GM12878 (cell line): Measurements from ENCODE around the gene MEG3. TPM values are rescaled to one million over a fixed set of nuclear protein-coding genes. Genes with fewer than 3 reads are reported as not detected.

ENCODE experiments used
- ATAC-seq: fragments of 200-7000 bp; cut with Tn5 transposase; 3 replicates; pipeline ENCODE4 v1.9.1; 2020; ENCODE audit warnings: mild to moderate bottlenecking, moderate library complexity
- BruUV-seq: library from RNA; stranded (reverse); fragments of 400-500 nt; replicated peaks from 2 replicates; lab custom pipeline; 2021; lab: Mats Ljungman, UMichigan
- CTCF ChIA-PET: fragments of 300-600 bp; sonication (Branson Sonifier 250); formaldehyde crosslinking; extraction: SDS; loops from one replicate; lab custom pipeline; 2021; ENCODE audit warnings: inconsistent platforms; lab: Yijun Ruan, JAX
- POLR2A ChIA-PET: fragments of 350-600 bp; formaldehyde crosslinking; extraction: SDS; loops from one replicate; lab custom pipeline; 2021; ENCODE audit warnings: inconsistent platforms; lab: Charles Lee
- RAD21 ChIA-PET: fragments of 300-600 bp; sonication (Branson Sonifier 250); formaldehyde crosslinking; loops from one replicate; lab custom pipeline; 2023; ENCODE audit warnings: antibody characterized with exemption; ENCODE audit not compliant: unreplicated experiment; lab: Charles Lee
- SMC1A ChIA-PET: fragments of 300-600 bp; sonication (Branson Sonifier 250); formaldehyde crosslinking; loops from one replicate; lab custom pipeline; 2023; ENCODE audit not compliant: unreplicated experiment, uncharacterized antibody; lab: Charles Lee
- DNase-seq: peaks from one replicate; pipeline ENCODE4 v3.0.0-alpha.2; 2011; ENCODE audit warnings: low read depth, low spot score
- FAIRE-seq: peaks from 3 replicates; lab custom pipeline; 2011; peaks lifted over from hg19 to GRCh38; lab: Jason Lieb, UNC
- H2AFZ ChIP-seq: 2 replicates; pipeline ENCODE4 v1.6.0; 2011; ENCODE audit warnings: low read depth, low read length, control low read depth; ENCODE audit not compliant: control insufficient read depth
- H3K27ac ChIP-seq: 2 replicates; pipeline ENCODE4 v1.5.1; 2011; ENCODE audit warnings: control low read depth; ENCODE audit not compliant: control insufficient read depth, insufficient read depth
- H3K27me3 ChIP-seq, 2 experiments: replicated peaks in 1 of 2; 2 replicates each; pipeline versions ENCODE4 v1.6.0 to v1.6.1; 2011; ENCODE audit warnings: low read length in 1 of 2; ENCODE audit not compliant: control insufficient read depth in 2 of 2, insufficient read depth in 2 of 2
- H3K36me3 ChIP-seq, 2 experiments: 2 replicates each; pipeline ENCODE4 v1.5.1; 2011; ENCODE audit warnings: low read length in 1 of 2; ENCODE audit not compliant: control insufficient read depth in 2 of 2, insufficient read depth in 2 of 2
- H3K4me1 ChIP-seq: 2 replicates; pipeline ENCODE4 v1.6.1; 2011; ENCODE audit warnings: mild to moderate bottlenecking, low read length, moderate library complexity, mixed read lengths; ENCODE audit not compliant: control insufficient read depth, insufficient read depth
- H3K4me2 ChIP-seq: 2 replicates; pipeline ENCODE4 v1.6.0; 2011; ENCODE audit warnings: control low read depth; ENCODE audit not compliant: control insufficient read depth, insufficient read depth
- H3K4me3 ChIP-seq: fragments of 200-600 bp; sonication (generic); 2 replicates; pipeline ENCODE4 v1.5.1; 2016
- H3K79me2 ChIP-seq: 2 replicates; pipeline ENCODE4 v1.6.0; 2011; ENCODE audit warnings: low read length; ENCODE audit not compliant: control insufficient read depth, insufficient read depth
- H3K9ac ChIP-seq: 2 replicates; pipeline ENCODE4 v1.8.0; 2011; ENCODE audit warnings: low read length, control low read depth, mixed read lengths; ENCODE audit not compliant: control insufficient read depth, insufficient read depth
- H3K9me3 ChIP-seq: replicated peaks from 3 replicates; pipeline ENCODE4 v1.5.1; 2011; ENCODE audit warnings: mild to moderate bottlenecking, low read length; ENCODE audit not compliant: control insufficient read depth, insufficient read depth
- H4K20me1 ChIP-seq: 2 replicates; pipeline ENCODE4 v1.6.0; 2011; ENCODE audit not compliant: control insufficient read depth, insufficient read depth
- EGR1 ChIP-seq, 2 experiments: IDR thresholded peaks; 1 replicate in 1 of 2; 2 replicates in 1 of 2; pipeline ENCODE4 v1.6.1; 2011 to 2012; ENCODE audit warnings: low read depth in 2 of 2, low read length in 2 of 2, borderline replicate concordance in 1 of 2, mild to moderate bottlenecking in 1 of 2, moderate library complexity in 1 of 2
- MTA2 ChIP-seq: fragments of 450-650 bp; IDR thresholded peaks from 2 replicates; pipeline ENCODE4 v1.6.1; 2016; ENCODE audit warnings: low read depth, mild to moderate bottlenecking, moderate library complexity
- NR2C1 ChIP-seq: fragments of 450-650 bp; IDR thresholded peaks from 2 replicates; pipeline ENCODE4 v1.6.1; 2017; ENCODE audit warnings: antibody characterized with exemption, mild to moderate bottlenecking, moderate library complexity
- NR2C2 ChIP-seq: IDR thresholded peaks from 2 replicates; pipeline ENCODE4 v1.6.1; 2011; ENCODE audit warnings: borderline replicate concordance, low read depth; ENCODE audit not compliant: control insufficient read depth, insufficient read length
- PML ChIP-seq: IDR thresholded peaks from 2 replicates; pipeline ENCODE4 v1.6.1; 2012; ENCODE audit warnings: low read length, inconsistent platforms
- RAD21 ChIP-seq: IDR thresholded peaks from 2 replicates; pipeline ENCODE4 v1.6.1; 2011; ENCODE audit warnings: mild to moderate bottlenecking, low read depth, low read length, moderate library complexity; ENCODE audit not compliant: insufficient read depth
- RB1 ChIP-seq: fragments of 450-650 bp; formaldehyde crosslinking; IDR thresholded peaks from 2 replicates; pipeline ENCODE4 v1.6.1; 2017; ENCODE audit warnings: mild to moderate bottlenecking, borderline replicate concordance
- RCOR1 ChIP-seq: conservative IDR thresholded peaks from 2 replicates; pipeline ENCODE4 v1.6.1; 2012; ENCODE audit warnings: low read depth, low read length, improper control_type of control experiment
- SIN3A ChIP-seq: IDR thresholded peaks from 2 replicates; pipeline ENCODE4 v1.6.1; 2012; ENCODE audit warnings: low read depth, low read length, improper control_type of control experiment
- SP1 ChIP-seq: IDR thresholded peaks from one replicate; pipeline ENCODE4 v1.6.1; 2011; ENCODE audit warnings: low read depth, low read length
- SPI1 ChIP-seq: IDR thresholded peaks from 2 replicates; pipeline ENCODE4 v1.6.1; 2011; ENCODE audit warnings: low read depth, mild to moderate bottlenecking, low read length, moderate library complexity, borderline replicate concordance; ENCODE audit not compliant: insufficient read depth
- SRF ChIP-seq, 2 experiments: IDR thresholded peaks; 2 replicates each; pipeline ENCODE4 v1.6.1; 2011; ENCODE audit warnings: low read depth in 2 of 2, low read length in 2 of 2, mild to moderate bottlenecking in 1 of 2, moderate library complexity in 1 of 2
- ZSCAN29 ChIP-seq: fragments of 450-650 bp; IDR thresholded peaks from 2 replicates; pipeline ENCODE4 v1.6.1; 2017; ENCODE audit warnings: mild to moderate bottlenecking, moderate library complexity
- WGBS: methylation state at CpG from one replicate; pipeline ENCODE4 v1.1.6; 2016; ENCODE audit warnings: low lambda C conversion rate; ENCODE audit not compliant: insufficient replicate concordance, insufficient coverage; ENCODE audit errors: missing lambda C conversion rate; 5-methylcytosine and 5-hydroxymethylcytosine counted together
- in situ Hi-C: fragments of 300-500 bp; cut with MboI; formaldehyde crosslinking; loops from 9 replicates; pipeline ENCODE4 v1.14.3; 2018; ENCODE audit warnings: mixed read lengths
- intact Hi-C: fragments of 100-400 bp; cut with micrococcal nuclease; formaldehyde crosslinking; loops from one replicate; pipeline ENCODE4 v1.14.2; 2022; ENCODE audit not compliant: unreplicated experiment
- polyA plus RNA-seq, 11 experiments: library from polyadenylated mRNA; depleted of rRNA in 4 of 11; unstranded in 6 of 11; stranded (reverse) in 5 of 11; fragments of >200 nt; fragmentation: Nextera tagmentation in 4 of 11; fragmentation: Illumina TruSeq in 1 of 11; extraction: Ambion mirVana in 4 of 11; extraction: Trizol in 1 of 11; gene quantifications; 1 replicate in 1 of 11; 2 replicates in 10 of 11; pipeline versions ENCODE4 v1.2.1 to v1.2.3, GENCODE V29; 2011 to 2016; ENCODE audit warnings: inconsistent platforms in 2 of 11, missing spikeins in 2 of 11, low read depth in 1 of 11
- total RNA-seq, 4 experiments: library from RNA; depleted of rRNA in 3 of 4; stranded (reverse); fragments of >200 nt in 3 of 4; fragmentation: Illumina TruSeq in 1 of 4; extraction: Trizol in 1 of 4; gene quantifications; 2 replicates each; pipeline versions ENCODE4 v1.2.1 to v1.2.3, GENCODE V29; 2013 to 2021
- TF ChIP-seq, protein P1 (sequence below): IDR thresholded peaks from 2 replicates; pipeline ENCODE4 v1.6.1; 2012; ENCODE audit warnings: low read depth, low read length, improper control_type of control experiment
- TF ChIP-seq, protein P2 (sequence below): fragments of 150-350 bp; IDR thresholded peaks from 2 replicates; pipeline ENCODE4 v1.6.1; 2014; ENCODE audit warnings: mild to moderate bottlenecking, low read depth, low read length
- TF ChIP-seq, protein P3 (sequence below): IDR thresholded peaks from 2 replicates; pipeline ENCODE4 v1.6.1; 2012; ENCODE audit warnings: low read depth, low read length, improper control_type of control experiment
- TF ChIP-seq, protein P4 (sequence below): fragments of 450-650 bp; IDR thresholded peaks from 2 replicates; pipeline ENCODE4 v1.6.1; 2017; ENCODE audit warnings: mild to moderate bottlenecking, low read depth, inconsistent platforms; ENCODE audit not compliant: poor library complexity, severe bottlenecking

MEG3 gene
- total and polyA plus RNA-seq, 10 of the 15 experiments (the other 5 are each of a cell fraction or from before 2014, with no cell fraction given), result 0.03 to 2.9 (median 0.95) TPM; not detected in 7

DNA sequence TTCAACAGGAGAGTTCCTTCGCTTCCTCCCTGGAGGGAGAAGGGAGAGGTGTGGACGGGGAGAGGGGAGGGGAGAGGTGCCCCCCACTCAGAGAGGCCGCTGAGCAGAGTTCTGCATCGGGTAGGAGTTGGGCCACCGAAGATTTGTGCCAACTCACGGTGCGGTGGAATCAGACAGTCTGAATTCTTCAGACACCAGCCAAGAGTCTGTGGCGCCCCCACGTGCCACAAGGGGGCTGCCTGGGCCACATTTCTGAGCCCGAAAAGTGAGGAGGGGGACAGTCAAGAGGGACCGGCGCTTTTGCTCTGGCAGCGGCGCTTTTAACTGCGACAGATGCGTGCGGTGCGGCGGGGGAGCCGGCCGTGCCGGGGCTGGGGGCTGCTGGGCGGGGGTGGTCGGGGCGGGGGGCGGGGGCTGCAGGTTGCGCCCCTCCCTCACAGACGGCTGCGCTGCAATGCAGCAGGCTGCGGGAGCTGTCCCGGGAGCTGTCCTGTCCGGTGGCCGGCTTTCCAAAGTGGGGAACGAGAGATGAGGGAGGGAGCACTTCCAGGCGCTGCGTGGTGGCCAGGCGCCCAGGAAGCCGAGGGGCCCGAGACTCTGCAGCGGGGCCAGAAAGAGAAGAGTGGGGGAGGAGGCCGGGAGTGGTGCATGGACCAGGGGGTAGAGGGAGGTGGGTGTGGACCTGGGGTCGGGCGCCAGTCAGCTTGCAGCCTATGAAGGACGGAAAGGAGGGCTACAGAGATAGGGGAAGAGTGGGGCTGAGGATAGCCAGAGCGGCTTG is 78.6 kb downstream of the MEG3 start (continued):
- no peak for TF ChIP-seq NR2C1
- TF ChIP-seq SIN3A, result no peak
- no peak for TF ChIP-seq ZSCAN29
- TF ChIP-seq NR2C2, result no peak
- TF ChIP-seq SP1, result no peak
- no peak for TF ChIP-seq SPI1
- TF ChIP-seq RAD21, result no peak
- TF ChIP-seq, protein P1, sequence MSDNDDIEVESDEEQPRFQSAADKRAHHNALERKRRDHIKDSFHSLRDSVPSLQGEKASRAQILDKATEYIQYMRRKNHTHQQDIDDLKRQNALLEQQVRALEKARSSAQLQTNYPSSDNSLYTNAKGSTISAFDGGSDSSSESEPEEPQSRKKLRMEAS, result no peak
- TF ChIP-seq RCOR1, result no peak
- TF ChIP-seq, all 136 proteins: peak for 0

DNA sequence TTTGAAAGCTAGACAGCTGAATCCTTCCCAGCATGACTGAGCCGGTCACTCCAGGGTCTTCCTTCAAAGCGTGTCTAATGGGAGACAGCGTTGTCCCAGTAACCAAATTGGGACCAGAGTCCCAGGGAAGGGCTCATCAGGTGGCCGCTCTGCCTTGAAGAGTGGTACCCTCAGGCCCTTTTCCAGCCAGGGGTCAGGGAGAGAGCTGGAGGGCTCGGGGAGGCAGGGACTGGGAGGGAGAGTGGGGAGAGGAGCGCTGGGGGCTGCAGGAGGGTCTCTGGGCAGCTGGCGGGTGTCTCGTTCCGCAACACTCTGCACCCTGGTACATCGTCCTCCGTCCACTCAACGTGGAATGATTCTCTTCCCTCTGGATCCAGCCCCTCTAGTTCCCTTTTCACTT is 79.2 kb downstream of the MEG3 start:
- ChIA-PET CTCF (no interaction called here), SMC1A (no interaction called here), RAD21 (no interaction called here), POLR2A (no interaction called here)
- Histone ChIP-seq H3K36me3 (no peaks in the 10 kb centered on the region), H3K4me1 (no peaks in the 10 kb centered on the region), H3K4me3 (no peak overlapping the region), H4K20me1 (no peaks in the 10 kb centered on the region), H3K27ac (no peak overlapping the region), H3K9me3 (no peaks in the 10 kb centered on the region), H3K27me3 (no peaks in the 10 kb centered on the region; a peak in 2 of 4 replicates), H3K79me2 (no peaks in the 10 kb centered on the region), H3K9ac (no peak overlapping the region), H2AFZ (no peak overlapping the region), H3K4me2 (no peak overlapping the region)
- in situ Hi-C loops (no loop called here), intact Hi-C loops (no loop called here)
- DNase-seq (no peak), ATAC-seq (no peak), FAIRE-seq (no peak)
- no peak for TF ChIP-seq NR2C1
- TF ChIP-seq SRF (IDR thresholded peaks at IDR 0.05; ENCODE audit: low read depth in 2 of 2, low read length in 2 of 2), result no peak
- TF ChIP-seq EGR1 (IDR thresholded peaks at IDR 0.05; ENCODE audit: borderline replicate concordance in 1 of 2, low read depth in 2 of 2, low read length in 2 of 2), result no peak
- TF ChIP-seq RB1, result no peak
- TF ChIP-seq, protein P2, sequence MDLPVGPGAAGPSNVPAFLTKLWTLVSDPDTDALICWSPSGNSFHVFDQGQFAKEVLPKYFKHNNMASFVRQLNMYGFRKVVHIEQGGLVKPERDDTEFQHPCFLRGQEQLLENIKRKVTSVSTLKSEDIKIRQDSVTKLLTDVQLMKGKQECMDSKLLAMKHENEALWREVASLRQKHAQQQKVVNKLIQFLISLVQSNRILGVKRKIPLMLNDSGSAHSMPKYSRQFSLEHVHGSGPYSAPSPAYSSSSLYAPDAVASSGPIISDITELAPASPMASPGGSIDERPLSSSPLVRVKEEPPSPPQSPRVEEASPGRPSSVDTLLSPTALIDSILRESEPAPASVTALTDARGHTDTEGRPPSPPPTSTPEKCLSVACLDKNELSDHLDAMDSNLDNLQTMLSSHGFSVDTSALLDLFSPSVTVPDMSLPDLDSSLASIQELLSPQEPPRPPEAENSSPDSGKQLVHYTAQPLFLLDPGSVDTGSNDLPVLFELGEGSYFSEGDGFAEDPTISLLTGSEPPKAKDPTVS, result no peak
- TF ChIP-seq, protein P3, sequence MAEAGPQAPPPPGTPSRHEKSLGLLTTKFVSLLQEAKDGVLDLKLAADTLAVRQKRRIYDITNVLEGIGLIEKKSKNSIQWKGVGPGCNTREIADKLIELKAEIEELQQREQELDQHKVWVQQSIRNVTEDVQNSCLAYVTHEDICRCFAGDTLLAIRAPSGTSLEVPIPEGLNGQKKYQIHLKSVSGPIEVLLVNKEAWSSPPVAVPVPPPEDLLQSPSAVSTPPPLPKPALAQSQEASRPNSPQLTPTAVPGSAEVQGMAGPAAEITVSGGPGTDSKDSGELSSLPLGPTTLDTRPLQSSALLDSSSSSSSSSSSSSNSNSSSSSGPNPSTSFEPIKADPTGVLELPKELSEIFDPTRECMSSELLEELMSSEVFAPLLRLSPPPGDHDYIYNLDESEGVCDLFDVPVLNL, result no peak
- TF ChIP-seq, protein P4, sequence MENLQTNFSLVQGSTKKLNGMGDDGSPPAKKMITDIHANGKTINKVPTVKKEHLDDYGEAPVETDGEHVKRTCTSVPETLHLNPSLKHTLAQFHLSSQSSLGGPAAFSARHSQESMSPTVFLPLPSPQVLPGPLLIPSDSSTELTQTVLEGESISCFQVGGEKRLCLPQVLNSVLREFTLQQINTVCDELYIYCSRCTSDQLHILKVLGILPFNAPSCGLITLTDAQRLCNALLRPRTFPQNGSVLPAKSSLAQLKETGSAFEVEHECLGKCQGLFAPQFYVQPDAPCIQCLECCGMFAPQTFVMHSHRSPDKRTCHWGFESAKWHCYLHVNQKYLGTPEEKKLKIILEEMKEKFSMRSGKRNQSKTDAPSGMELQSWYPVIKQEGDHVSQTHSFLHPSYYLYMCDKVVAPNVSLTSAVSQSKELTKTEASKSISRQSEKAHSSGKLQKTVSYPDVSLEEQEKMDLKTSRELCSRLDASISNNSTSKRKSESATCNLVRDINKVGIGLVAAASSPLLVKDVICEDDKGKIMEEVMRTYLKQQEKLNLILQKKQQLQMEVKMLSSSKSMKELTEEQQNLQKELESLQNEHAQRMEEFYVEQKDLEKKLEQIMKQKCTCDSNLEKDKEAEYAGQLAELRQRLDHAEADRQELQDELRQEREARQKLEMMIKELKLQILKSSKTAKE, result no peak
- TF ChIP-seq MTA2, result no peak
- no peak for TF ChIP-seq PML
- 29% methylated on average over 12 of the region's 12 CpGs for WGBS
- BruUV-seq, result no TSS peak
